HG02798 (cell line): ENCODE data around the gene AKAP13.
A peak's percentile ranks its signal among the peaks of the same experiment; 100 is the strongest.

Experiments
- ATAC-seq: cut with Tn5 transposase; IDR thresholded peaks from one replicate; pipeline ENCODE4 v1.9.1; 2021; ENCODE audit warnings: mild to moderate bottlenecking; ENCODE audit not compliant: unreplicated experiment, poor library complexity

Gene AKAP13

DNA sequence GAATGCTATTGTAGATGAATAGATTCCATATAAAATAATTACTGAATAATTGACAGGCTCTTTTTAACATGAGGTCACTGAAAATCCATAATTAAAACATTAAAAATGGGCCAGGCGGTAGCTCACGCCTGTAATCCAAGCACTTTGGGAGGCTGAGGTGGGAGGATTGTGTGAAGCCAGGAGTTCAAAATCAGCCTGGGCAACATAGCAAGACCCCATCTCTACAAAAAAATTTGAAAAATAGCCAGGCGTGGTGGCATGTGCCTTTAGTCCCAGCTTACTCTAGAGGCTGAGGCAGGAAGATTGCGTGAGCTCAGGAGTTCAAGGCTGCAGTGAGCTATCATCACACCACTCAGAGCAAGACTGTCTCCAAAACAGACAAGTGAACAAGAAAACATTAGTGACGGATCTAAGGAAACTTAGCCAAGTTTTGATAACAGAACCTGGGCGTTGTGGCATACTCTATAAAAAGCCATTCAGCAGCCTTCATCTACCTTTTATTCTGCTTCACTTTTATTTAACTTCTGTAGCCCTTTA lies 303.8 kb downstream of the AKAP13 start:
- no peak for ATAC-seq

DNA sequence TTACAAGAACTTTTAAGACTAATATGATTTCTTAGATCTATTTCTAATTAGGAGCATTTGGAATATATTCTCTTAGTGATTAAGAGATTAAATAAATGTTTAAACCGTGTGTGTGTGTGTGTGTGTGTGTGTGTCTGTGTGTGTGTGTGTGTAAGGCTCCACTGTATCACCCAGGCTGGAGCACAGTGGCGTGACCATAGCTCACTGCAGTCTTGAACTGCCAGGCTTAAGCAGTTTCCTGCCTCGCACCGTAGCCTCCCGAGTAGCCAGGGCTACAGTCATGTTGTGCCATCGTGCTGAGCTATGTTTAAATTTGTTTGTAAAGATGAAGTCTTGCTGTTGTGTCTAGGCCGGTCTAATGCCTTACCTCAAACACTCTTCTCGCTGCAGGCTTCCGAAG lies 305.0 kb downstream of the AKAP13 start:
- no peak for ATAC-seq

DNA sequence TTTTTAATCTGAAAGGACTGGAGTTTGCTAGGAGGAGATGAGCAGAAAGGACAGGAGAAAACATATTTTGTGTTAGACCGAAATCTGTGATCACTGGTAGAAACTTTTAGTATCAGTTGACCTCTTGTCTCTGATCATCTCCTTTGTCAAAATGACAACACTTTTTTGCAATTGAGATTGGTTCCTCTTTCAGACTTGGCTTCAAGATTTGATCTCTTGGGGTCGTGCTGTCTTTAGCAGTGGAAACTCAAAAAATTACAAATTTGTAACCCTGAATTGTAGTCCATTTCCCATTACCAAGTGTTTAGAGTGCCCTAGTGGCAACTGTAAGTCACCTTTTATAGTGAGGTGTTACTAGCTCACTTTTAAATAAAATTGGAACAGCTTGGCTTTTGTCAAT lies 306.9 kb downstream of the AKAP13 start:
- no peak for ATAC-seq

DNA sequence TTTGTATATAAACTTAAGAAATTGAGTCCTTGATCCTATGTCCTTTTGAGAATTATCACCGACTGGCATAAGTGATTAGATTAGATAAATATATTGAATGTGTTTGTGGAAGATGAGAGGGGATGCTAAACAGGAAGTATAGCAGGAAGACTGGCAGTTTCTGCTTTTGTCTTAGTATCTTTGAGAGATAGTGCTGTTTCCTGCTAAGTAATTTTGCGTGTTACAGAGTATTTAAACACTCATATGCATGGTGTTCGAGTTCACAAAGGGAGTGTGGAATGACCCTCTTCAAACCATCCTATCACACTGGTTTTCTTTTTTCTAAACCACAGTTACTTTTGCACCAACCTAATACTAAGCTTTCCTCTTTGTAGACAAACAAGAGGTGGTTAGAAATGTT lies 308.3 kb downstream of the AKAP13 start:
- no peak for ATAC-seq

DNA sequence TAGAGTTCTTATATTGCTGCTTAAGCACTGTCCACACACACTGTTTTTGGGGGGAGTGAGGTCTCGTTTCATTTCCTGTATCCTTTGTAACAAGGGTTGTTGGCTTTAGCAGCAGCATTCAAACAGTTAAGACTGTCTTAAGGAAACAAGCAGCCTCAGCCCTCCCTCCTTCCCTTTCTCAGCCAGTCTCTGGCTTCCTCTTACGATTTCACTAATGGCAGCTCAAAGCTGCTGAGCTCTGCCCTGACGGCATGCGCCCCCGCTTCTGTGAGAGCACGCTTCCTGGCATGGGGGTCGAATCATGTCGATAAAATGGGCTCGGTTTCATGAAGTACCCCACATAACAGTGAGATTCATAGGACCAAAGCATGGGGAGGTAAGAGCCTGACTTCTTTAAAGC lies 309.3 kb downstream of the AKAP13 start:
- peak; percentile 38 for ATAC-seq

DNA sequence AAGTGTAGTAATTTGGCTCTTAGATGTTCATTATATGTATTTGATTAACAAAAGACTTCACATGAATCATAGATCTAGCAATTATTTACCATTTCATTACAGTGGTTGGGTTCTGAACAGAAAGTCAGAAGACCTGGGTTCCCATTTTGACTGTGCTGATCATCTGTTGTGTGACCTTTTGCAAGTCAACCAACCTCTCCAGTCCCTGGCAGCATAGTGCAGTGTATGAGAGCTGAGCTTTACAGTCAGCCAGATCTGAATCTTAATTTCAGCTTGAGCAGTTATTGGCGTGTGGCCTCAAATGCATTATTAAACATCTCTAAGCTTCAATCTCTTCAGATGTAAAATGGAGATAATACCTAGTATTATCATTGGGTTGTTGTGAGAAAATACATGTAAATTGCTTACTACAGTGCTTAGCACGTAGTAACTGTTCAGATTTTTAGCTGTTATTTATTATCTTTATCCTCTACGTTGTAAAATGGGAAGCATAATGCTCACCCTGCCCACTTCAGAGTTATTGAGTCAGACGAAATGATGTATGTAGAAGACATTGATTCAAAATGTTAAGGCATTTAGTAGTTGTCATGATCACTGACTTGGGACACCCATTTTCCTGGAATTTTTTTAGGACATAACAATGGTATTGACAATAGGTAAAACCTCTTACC lies 310.3 kb downstream of the AKAP13 start:
- ATAC-seq: peak; percentile 45

DNA sequence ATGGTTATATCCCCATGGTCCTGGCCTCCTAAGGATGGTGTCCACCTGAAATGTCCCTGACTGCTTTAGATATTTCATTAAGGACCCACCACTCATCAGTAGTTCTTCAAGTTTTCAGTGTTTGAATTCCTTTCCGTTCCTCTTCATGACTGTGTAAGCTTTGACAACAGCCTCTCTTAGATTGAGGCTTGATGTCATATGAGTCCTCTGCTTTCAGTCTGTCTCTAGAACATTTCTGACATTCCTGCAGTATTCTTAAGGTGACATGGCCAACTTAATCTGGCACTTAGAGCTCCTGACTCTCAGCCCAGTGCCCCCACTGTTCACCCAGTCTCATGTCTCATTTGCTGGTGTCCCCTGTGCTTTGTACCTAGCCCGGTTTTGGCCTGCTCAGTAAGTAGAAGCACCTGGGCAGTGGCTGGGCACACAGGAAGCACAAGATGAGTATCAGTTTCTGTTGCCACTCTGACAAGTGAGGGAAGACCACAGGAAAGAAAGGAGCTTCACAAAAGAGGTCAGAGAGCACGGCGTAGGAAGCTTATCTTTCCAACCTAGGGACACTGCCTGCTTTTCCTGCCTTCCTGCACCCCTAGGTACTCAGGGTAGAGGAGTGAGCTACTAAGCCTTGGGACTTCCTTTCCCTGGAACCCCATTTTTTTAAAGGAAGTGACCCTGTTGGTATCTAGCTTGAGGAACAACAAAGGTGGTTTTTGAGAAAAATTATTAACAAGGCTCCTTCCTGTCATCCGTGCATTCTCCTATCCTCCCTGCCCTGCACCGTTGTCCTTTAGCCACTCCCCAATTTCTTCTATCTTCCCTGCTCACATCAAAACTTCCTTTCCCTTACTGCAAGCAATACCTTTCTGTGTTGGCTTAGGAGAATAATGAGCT lies 311.2 kb downstream of the AKAP13 start:
- ATAC-seq: peak; percentile 47

DNA sequence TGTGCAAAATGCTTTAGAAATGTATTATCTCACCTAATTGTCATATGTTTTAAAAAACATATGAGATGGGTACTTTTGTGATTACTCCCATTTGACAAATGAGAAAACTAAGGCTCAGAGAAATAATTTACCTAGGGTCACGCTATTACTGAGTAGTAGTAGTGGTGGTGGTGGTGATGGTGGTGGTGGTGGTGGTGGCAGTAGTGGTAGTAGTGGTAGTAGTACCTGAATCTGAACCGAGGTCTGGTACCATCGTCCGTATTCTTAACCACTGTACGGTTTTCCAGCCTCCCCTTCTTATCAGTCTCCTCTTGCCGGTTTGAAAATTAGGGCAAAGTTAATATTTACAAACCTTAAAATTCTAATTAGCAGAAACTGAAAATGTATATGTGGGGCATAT lies 311.9 kb downstream of the AKAP13 start:
- ATAC-seq: no peak

DNA sequence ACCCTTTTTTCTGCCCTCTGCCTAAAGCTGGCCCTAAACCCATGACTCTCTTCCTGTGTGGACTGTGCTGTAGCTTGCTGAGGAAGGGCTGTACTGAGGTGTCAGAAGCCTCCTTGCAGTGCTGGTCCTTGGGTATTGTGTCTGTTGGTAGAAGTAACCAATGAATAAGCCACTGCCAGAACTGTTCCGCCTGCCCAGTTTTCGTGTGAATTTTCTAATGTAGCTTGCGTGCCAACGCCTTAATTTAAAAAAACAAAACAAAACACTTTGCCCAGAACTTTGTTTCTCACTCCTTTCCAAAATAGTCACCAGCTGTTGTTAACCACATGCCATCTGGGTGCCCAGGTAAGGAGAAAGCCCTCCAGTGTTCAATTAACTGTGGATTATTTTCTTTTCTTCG lies 312.5 kb downstream of the AKAP13 start:
- peak; percentile 61 for ATAC-seq

DNA sequence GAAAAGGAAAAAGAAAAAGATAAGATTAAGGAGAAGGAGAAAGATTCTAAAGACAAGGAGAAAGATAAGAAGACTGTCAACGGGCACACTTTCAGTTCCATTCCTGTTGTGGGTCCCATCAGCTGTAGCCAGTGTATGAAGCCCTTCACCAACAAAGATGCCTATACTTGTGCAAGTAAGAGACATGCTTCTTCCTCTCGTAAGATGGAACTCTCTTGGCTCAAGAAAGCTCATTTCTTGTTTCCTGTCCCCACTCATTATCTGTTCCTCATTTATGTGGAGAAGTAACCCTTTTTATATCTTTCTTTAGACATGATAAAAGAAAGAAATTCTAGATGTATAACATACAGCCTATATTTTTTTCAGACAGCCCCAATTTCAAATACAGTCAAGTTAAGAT lies 312.9 kb downstream of the AKAP13 start:
- ATAC-seq: no peak

DNA sequence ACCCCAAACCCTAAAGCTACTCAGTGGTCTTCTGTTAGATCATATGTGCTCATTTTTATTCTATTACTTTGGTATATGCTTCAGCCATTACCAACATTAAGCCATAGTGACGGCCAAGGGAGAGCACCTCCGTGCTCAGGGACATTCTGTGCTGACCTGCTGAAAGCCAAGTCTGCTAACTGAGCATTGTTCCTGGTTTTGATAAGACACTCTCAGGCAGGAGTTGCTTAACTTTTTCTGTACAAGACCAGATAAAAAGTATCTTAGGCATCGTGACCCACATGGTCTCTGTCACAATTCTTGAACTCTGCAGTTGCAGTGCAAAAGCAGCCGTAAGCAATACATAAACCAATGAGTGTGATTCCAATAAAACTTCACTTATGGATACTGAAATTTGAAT lies 313.7 kb downstream of the AKAP13 start:
- ATAC-seq: no peak

DNA sequence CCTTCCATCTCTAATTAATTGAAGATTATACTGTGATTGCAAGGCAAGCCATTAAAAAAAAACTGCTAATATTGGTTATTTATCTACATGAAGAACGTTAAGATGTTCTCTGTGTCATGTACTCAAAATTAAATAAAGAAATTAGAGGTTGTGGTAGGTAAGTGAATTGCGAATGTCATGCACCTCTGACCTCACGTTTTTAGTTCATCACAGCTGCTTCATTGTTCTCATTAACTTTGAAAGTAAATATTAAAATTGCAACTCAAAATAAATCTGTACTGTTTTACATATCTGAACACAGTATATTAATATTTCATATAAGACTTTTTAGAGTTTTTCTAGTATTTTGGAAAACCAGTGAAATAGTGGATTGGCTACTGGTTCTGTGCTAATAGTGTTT lies 320.4 kb downstream of the AKAP13 start:
- ATAC-seq: no peak

DNA sequence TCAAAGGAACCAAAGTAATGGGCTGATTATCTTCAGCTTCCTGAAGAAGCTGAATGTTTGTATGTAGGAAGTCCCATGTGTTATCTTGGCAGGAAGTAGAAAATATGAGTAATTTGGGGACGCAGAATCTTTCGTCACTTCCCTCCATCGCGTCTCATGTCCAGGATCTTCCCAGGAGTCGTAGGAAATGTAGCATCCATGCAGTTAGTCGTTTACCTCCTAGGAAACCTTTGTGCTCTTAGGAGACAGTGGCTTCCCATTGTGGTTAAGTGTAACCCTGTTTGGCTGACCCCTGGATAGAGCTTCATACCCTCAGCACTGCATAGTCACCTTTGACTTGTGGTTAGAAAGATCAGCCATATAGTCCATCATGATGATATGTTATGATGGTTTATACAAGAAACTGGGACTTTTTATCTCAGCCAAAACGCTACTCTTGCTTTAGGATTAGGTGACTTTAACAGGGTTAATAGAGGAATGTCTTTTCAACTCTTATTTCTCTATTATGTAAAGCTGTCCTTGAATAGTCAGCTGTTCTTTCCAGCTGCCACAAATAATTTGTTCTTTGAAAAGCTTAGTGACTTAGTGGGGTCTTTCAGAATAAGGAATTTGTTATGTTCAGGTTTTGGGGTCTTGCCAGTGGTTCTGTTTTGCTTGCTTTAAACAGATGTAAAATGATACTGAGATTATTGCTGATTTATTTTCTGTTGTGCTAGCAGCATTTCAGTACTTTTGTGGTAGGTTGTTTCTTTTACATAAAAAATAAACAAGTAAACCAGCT lies 322.1 kb downstream of the AKAP13 start:
- peak; percentile 19 for ATAC-seq

DNA sequence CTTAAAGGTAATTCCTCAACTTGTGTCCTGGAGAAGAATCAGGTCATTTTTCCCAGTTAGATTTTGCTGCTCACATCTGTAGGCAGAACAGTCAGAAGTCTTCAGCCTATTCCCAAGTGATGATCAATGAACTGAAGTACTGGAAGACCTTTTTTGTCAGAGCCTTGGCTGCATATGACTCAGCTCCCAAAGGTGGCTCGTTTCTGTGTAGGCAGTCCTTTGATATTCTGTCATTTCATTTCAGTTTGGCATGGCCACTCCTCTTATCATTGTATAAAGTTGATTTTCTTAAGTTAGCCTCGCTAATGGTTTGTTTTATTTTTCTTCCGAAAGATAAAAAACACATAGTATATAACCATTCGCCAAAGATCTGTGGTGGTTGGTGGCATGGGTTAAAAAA lies 323.7 kb downstream of the AKAP13 start:
- no peak for ATAC-seq

DNA sequence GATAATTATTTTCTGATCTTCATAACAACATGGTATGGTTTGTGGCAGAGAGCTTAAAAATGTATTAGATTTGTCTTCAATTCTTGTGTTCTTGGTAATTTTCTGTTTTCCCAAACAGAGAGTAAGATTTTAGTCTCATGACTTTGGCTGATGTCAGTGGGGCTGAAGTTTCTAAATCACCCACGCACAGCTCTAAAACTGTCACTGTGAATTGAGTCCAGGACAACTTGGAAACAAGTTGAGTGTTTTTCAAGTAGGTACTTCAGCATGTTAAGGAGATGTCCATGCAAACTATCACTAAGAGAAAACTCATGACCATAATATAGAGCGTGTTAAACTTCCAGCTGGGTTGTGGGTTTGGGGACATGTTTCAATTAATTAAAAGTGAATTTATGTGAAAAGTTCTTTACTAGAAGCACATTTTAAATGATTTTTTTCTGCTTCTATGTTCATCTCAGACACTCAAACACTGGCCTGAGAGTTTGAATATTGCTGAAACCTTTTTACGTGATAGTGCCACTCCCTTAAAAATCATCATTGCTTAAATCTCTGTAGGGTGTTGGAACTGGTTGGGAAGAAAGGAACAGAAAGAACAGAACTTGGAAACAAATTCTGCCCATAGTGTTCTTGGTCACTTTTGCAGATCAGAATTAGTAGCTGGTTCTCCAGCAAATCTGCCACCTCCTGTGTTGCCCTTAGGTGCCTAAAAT lies 324.5 kb downstream of the AKAP13 start:
- no peak for ATAC-seq

DNA sequence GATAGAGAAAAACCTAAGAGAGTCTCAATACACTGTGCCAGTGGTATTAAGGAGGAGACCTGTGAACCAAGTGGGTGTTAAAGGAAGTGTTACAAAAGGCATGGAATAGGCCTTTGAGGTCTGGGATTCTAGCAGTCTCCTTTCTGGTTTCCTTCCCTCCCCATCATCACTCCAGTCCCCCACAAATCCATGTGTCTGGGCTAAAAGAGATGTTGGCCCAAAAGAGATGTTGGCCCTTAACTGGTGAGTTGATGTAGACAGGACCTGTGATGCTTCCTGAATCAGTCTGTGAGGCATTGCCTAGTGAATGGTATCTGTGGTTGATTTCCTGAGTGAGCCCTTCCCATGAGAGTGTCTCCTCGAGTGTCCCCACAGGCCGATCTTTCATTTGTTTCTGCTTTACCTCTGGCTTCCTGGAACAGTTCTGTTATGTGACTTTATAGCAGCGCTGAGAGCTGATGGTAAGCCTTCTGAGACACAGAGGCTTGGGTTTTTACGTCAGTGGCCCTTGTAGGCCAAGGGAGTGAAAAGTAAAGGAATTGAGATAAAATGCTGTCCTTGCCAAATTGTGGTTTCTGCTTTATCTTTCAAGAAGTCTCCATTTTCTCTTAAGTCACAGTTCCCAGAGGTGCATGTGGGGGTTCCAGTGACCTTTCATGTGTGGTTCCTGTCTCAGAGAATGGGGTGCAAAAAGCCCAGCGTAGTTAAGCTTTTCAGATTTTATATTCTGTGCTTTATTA lies 326.5 kb downstream of the AKAP13 start:
- ATAC-seq: peak; percentile 16

DNA sequence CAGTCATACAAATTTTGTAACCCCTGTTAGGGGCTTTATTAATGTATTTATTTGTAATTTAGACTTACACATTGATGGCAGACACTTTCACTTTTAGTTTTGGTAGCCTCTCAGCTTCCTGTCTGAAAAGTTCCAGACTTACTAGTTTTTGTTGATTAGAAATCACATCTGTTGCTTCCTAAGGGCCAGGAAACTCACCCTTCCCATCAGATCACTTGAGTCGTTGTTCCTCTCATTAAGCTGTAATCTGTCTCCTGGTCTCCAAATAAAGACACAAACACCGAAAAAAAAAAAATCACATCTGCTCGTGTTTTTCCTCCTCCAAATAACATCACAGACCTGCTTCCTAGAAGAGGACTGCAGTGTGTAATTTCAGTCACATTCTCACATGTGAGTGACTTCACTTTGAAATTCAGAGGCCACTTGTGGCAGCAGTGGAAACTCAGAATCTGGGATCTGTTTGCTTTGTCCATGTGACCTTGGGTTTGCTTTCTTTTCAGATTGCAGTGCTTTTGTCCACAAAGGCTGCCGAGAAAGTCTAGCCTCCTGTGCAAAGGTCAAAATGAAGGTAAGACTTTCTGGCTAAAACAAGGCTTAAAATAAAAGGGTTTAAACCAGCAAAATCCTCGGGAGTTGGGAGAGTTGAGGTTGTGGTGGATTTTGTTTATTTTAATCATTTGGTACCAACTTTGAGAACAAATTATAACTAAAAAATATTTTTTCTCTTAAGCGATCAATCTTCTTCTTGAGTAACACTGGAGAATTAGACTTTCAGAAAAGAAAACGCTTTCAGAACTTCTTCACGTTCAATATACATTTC lies 327.3 kb downstream of the AKAP13 start:
- no peak for ATAC-seq

DNA sequence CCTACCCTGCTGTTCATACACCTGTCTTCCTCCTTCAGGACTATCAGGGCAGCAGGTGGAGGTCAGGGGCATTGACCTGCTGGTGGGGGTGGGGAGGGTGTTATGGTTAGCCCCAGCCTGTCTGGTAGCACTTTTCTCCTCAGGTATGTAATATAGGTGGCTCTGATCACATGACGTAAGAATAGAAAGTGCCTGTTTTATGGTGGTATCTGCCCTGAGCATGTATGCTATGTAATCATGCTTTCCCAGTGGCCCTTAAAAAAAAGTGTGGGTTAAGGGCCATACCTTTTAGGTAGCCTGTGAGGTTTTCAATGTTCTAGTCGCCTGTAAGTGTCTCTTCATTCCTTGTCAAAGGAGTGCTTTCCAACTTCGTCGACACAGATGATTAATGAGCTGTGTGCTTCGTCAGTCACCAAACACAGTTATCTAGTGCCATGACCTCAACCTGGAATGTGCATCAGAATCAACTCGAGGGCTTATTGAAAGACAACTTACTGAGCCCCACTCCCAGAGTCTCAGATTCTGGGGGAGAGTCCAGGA lies 328.1 kb downstream of the AKAP13 start:
- ATAC-seq: no peak
